HG03025 (cell line): ENCODE results near the gene PDCD6IP.
"Not testable (repeated sequence)": the region's sequence is repeated elsewhere in the genome, so short reads cannot be mapped to it uniquely, and the experiment has no call there.

ENCODE experiments used
- ATAC-seq: cut with Tn5 transposase; IDR thresholded peaks from one replicate; pipeline ENCODE4 v1.9.1; 2021; ENCODE audit warnings: mild to moderate bottlenecking, moderate library complexity; ENCODE audit not compliant: unreplicated experiment, low FRiP score

PDCD6IP gene

GRCh38 chr3:33798418-33799201, at the start of gene PDCD6IP:
PDCD6IP (plus strand) TSS chr3:33798630; CDS start chr3:33798729, 99 bp downstream.
- peak; percentile 89 for ATAC-seq

- no peak for ATAC-seq
Measured at GRCh38 chr3:33749546-33750210, 48.8 kb upstream of the PDCD6IP start.

- ATAC-seq: no peak
Measured at GRCh38 chr3:33750211-33750548, 48.2 kb upstream of the PDCD6IP start.

GRCh38 chr3:33751336-33751735, 47.1 kb upstream of the PDCD6IP start:
- ATAC-seq: no peak

GRCh38 chr3:33754391-33754790, 44.0 kb upstream of the PDCD6IP start:
- not testable (repeated sequence) for ATAC-seq

- ATAC-seq: no peak
Measured at GRCh38 chr3:33758281-33758680, 40.1 kb upstream of the PDCD6IP start.

- ATAC-seq: no peak
Measured at GRCh38 chr3:33758864-33759263, 39.6 kb upstream of the PDCD6IP start.

GRCh38 chr3:33768578-33769330, 29.7 kb upstream of the PDCD6IP start:
- ATAC-seq: no peak

GRCh38 chr3:33773637-33774036, 24.8 kb upstream of the PDCD6IP start:
- no peak for ATAC-seq

GRCh38 chr3:33775363-33775762, 23.1 kb upstream of the PDCD6IP start:
- ATAC-seq: no peak

GRCh38 chr3:33777996-33778395, 20.4 kb upstream of the PDCD6IP start:
- no peak for ATAC-seq

- ATAC-seq: no peak
Measured at GRCh38 chr3:33779751-33780150, 18.7 kb upstream of the PDCD6IP start.

GRCh38 chr3:33781413-33781812, 17.0 kb upstream of the PDCD6IP start:
- ATAC-seq: not testable (repeated sequence)

GRCh38 chr3:33786565-33787327, 11.7 kb upstream of the PDCD6IP start:
- no peak for ATAC-seq

GRCh38 chr3:33787328-33788009, 11.0 kb upstream of the PDCD6IP start:
- peak; percentile 82 for ATAC-seq

- ATAC-seq: no peak
Measured at GRCh38 chr3:33789183-33789954, 9.1 kb upstream of the PDCD6IP start.

- ATAC-seq: no peak
Measured at GRCh38 chr3:33790091-33790490, 8.3 kb upstream of the PDCD6IP start.

GRCh38 chr3:33791477-33792166, 6.8 kb upstream of the PDCD6IP start:
- no peak for ATAC-seq
